22Rv1 (cell line): ENCODE data around the gene CPT2.
"Not testable (repeated sequence)": the region's sequence is repeated elsewhere in the genome, so short reads cannot be mapped to it uniquely, and the experiment has no call there.

Experiments
- H3K27ac ChIP-seq: fragments of 450-650 bp; 2 replicates; pipeline ENCODE4 v1.5.1; 2017
- CTCF ChIP-seq: fragments of 450-650 bp; IDR thresholded peaks from 2 replicates; pipeline ENCODE4 v1.5.1; 2017; ENCODE audit warnings: mild to moderate bottlenecking
- ZFX ChIP-seq: fragments of 450-650 bp; IDR thresholded peaks from 2 replicates; pipeline ENCODE4 v1.6.1; 2017; ENCODE audit warnings: antibody characterized with exemption, borderline replicate concordance

The CPT2 gene

DNA sequence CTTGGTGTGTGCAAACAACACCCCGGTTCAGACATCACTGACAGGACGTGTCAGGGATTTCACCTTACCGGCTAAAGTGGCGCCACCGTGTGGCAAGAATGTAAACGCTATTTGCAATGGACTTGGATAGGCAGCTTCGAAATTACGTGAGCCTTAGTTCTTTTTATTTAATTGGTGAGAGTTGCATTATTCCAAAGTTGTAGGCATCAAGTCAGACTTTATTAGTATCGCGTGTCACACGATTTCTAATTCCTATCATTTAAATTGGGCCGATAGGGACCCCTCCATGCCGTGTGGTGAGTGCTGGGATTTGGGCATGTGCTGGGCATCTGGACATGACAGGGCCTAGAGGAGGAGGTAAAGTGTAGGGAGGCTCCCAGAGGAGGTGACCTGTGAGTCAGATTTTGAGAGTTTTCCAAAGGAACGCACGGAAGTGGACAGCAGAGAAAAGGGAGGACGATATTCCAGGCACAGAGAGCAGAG, 14.5 kb upstream of the CPT2 start:
- TF ChIP-seq ZFX = no peak
- TF ChIP-seq CTCF = peak; percentile 94
- H3K27ac ChIP-seq = no peak overlapping the region

DNA sequence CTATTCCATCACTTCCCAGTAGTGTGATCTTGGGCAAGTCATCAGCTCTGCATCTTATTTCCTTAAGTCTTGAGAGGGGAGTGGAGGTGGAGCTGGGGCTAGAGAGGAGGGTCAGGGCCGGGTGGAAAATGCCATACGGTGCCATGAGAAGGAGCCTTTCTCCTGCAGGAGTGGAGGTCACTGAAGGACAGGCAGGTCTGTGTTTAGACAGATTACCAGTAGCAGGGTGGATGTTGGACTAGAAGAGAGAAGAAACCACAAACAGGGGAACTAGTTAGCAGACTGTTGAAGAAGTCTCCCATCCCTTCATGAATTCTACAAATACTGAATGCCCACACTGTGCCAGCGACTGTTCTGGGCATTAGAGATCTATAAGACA, 13.9 kb upstream of the CPT2 start:
- H3K27ac ChIP-seq = no peak overlapping the region
- TF ChIP-seq CTCF (no peak), ZFX (no peak)

- no peak overlapping the region for H3K27ac ChIP-seq
- no peak for TF ChIP-seq CTCF
- TF ChIP-seq ZFX = no peak
These were observed 13.3 kb upstream of the CPT2 start for GRCh38 chr1:53183095-53183990.

DNA sequence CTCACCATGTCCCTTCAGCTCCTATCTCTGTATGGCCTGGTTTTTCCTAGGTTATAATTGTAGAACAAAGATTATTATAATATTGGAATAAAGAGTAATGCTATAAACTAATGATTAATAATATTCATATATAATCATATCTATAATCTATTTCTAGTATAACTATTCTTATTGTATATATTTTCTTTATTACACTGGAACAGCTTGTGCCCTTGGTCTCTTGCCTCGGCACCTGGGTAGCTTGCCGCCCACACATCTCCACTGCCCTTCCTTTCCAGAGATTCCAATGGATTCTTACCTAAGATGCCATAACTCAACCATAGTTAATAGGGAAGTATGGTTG, 10.7 kb upstream of the CPT2 start:
- not testable (repeated sequence) for H3K27ac ChIP-seq
- peak; percentile 46 for TF ChIP-seq CTCF

DNA sequence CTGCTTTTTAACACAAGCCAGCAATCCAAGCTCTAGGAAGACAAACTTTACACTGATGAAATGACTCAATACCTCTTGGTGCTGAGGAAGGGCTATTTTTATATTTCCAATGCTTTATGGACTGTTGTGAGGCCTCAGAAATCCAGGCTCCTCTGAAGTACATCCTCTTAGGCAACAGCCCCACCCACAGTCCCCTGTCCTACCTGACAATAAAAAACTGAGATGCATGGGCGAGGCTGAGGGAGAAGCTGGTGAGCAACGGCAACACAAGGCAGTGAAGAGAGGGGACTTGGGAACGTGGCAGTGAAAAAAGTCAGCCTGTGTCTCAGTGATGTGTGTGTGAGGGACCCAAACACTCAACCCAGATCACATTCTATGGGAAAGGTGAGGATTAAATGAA, 10.1 kb upstream of the CPT2 start:
- no peak overlapping the region for H3K27ac ChIP-seq
- no peak for TF ChIP-seq CTCF
- TF ChIP-seq ZFX = no peak

GRCh38 chr1:53187401-53187800, 9.2 kb upstream of the CPT2 start:
- TF ChIP-seq ZFX (no peak), CTCF (no peak)
- H3K27ac ChIP-seq = no peak overlapping the region

GRCh38 chr1:53188099-53188498, 8.5 kb upstream of the CPT2 start:
- H3K27ac ChIP-seq = no peak overlapping the region

More at GRCh38 chr1:53188099-53188498, 8.5 kb upstream of the CPT2 start:
- TF ChIP-seq ZFX = no peak
- TF ChIP-seq CTCF = no peak
